Left lung (tissue), 10 donors: ENCODE data around the gene COG3. TPM values are rescaled to one million over a fixed set of nuclear protein-coding genes. Genes with fewer than 3 reads are reported as not detected.
A peak's percentile ranks its signal among the peaks of the same experiment; 100 is the strongest.

Source experiments
- ATAC-seq: fragments of 200-7000 bp; cut with Tn5 transposase; one replicate; pipeline ENCODE4 v1.9.1; 2020; ENCODE audit warnings: moderate library complexity
- DNase-seq, 4 donors: peaks; one replicate each; pipeline ENCODE4 v3.0.0-alpha.2; 2013 to 2020
- H3K27ac ChIP-seq, 2 donors: fragments of 200-600 bp; sonication (generic) in 1 of 2; one replicate each; pipeline versions ENCODE4 v1.5.0 to v1.8.0; 2020 to 2021
- H3K27me3 ChIP-seq, 2 donors: fragments of 200-600 bp; sonication (generic) in 1 of 2; one replicate each; pipeline versions ENCODE4 v1.5.0 to v1.8.0; 2020 to 2021
- H3K36me3 ChIP-seq, 2 donors: fragments of 200-600 bp; sonication (generic) in 1 of 2; one replicate each; pipeline versions ENCODE4 v1.5.0 to v1.8.0; 2020 to 2021
- H3K4me1 ChIP-seq, 2 donors: fragments of 200-600 bp; one replicate each; pipeline ENCODE4 v1.8.0; 2021
- H3K4me3 ChIP-seq, 2 donors: fragments of 200-600 bp; sonication (generic) in 1 of 2; one replicate each; pipeline versions ENCODE4 v1.5.0 to v1.8.0; 2020 to 2021; ENCODE audit warnings: mild to moderate bottlenecking in 1 of 2
- H3K9me3 ChIP-seq, 2 donors: fragments of 200-600 bp; sonication (generic) in 1 of 2; one replicate each; pipeline versions ENCODE4 v1.5.0 to v1.8.0; 2020 to 2021
- CTCF ChIP-seq, 2 donors: fragments of 200-600 bp; sonication (generic) in 1 of 2; IDR thresholded peaks; one replicate each; pipeline versions ENCODE4 v1.5.0 to v1.8.0; 2021; ENCODE audit warnings: antibody characterized with exemption in 2 of 2
- intact Hi-C, 2 donors: fragments of 100-400 bp; cut with DNase I; formaldehyde crosslinking; loops; one replicate each; pipeline versions ENCODE4 v1.11.2 to v1.14.2; 2022
- polyA plus RNA-seq, 6 donors: library from polyadenylated mRNA; unstranded; fragments of 120-200 nt; gene quantifications; one replicate each; pipeline ENCODE4 v1.2.1, GENCODE V29; 2013; ENCODE audit not compliant: insufficient read length in 6 of 6
- total RNA-seq, 2 donors: library from RNA; stranded (reverse); fragmentation: NEBNext Ultra II Directional; extraction: Animal tissue kit (Norgen Biotek cat#: 25700); gene quantifications; one replicate each; pipeline ENCODE4 v1.2.1, GENCODE V29; 2021
- donor health status: DM: no; HTN: yes; CAD: no.
- donor health status: DM: no; HTN: no; CAD: no.

The COG3 gene
- total and polyA plus RNA-seq, 8 donors, result 20.6 to 37.8 (median 34.9) TPM

- Histone ChIP-seq H3K36me3 (no peaks in the 10 kb centered on the region), H3K27ac (no peak overlapping the region), H3K9me3 (no peaks in the 10 kb centered on the region), H3K4me3 (no peak overlapping the region), H3K4me1 (no peaks in the 10 kb centered on the region), H3K27me3 (peaks cover 0 to 4% of the 10 kb centered on the region in 2 donors)
- intact Hi-C loops, result no loop called here
- ATAC-seq (no peak), DNase-seq (no peak)
- TF ChIP-seq CTCF (IDR thresholded peaks at IDR 0.05), result no peak
These were observed 81.6 kb downstream of the COG3 start for GRCh38 chr13:45546410-45546765.

- no peak for TF ChIP-seq CTCF (IDR thresholded peaks at IDR 0.05)
- H3K27ac ChIP-seq, result no peak overlapping the region
- intact Hi-C loops, result no loop called here
- ATAC-seq (no peak), DNase-seq (no peak)
- H3K27me3 ChIP-seq, result peaks cover 0 to 4% of the 10 kb centered on the region in 2 donors
- H3K4me3 ChIP-seq, result no peak overlapping the region
- no peaks in the 10 kb centered on the region for H3K9me3 ChIP-seq
- no peaks in the 10 kb centered on the region for H3K4me1 ChIP-seq
- H3K36me3 ChIP-seq, result no peaks in the 10 kb centered on the region
These were observed 83.5 kb downstream of the COG3 start for GRCh38 chr13:45548281-45548680.

- H3K36me3 ChIP-seq, result no peaks in the 10 kb centered on the region
- no peak for TF ChIP-seq CTCF (IDR thresholded peaks at IDR 0.05)
These were observed 89.9 kb downstream of the COG3 start for GRCh38 chr13:45554604-45555109.

GRCh38 chr13:45564133-45564776, 99.5 kb downstream of the COG3 start:
- Histone ChIP-seq H3K4me3 (no peak overlapping the region), H3K27ac (no peak overlapping the region), H3K27me3 (no peaks in the 10 kb centered on the region), H3K4me1 (no peaks in the 10 kb centered on the region), H3K36me3 (no peaks in the 10 kb centered on the region), H3K9me3 (peaks cover 0 to 6% of the 10 kb centered on the region in 2 donors)
- intact Hi-C loops, result no loop called here
- no peak for TF ChIP-seq CTCF (IDR thresholded peaks at IDR 0.05)
- peak; percentile 99 for ATAC-seq
- DNase-seq, result peak in 1 of 4 donors; percentile 17

More at GRCh38 chr13:45554604-45555109, 89.9 kb downstream of the COG3 start:
- no peaks in the 10 kb centered on the region for H3K4me1 ChIP-seq
- intact Hi-C loops, result no loop called here
- peaks cover 0 to 7% of the 10 kb centered on the region in 2 donors for H3K9me3 ChIP-seq
- no peak overlapping the region for H3K27ac ChIP-seq
- DNase-seq (no peak), ATAC-seq (no peak)
- no peak overlapping the region for H3K4me3 ChIP-seq
- peaks cover 0 to 3% of the 10 kb centered on the region in 2 donors for H3K27me3 ChIP-seq

- DNase-seq (no peak), ATAC-seq (no peak)
- Histone ChIP-seq H3K4me1 (no peaks in the 10 kb centered on the region), H3K4me3 (no peak overlapping the region), H3K27ac (no peak overlapping the region), H3K9me3 (peaks cover 0 to 6% of the 10 kb centered on the region in 2 donors), H3K27me3 (no peaks in the 10 kb centered on the region), H3K36me3 (no peaks in the 10 kb centered on the region)
- TF ChIP-seq CTCF (IDR thresholded peaks at IDR 0.05), result no peak
- intact Hi-C loops, result no loop called here
These were observed 100.6 kb downstream of the COG3 start for GRCh38 chr13:45565331-45565730.
